Upper lobe of left lung (tissue), 6 donors: ENCODE measurements around the gene AGRN. TPM values are rescaled to one million over a fixed set of nuclear protein-coding genes. Genes with fewer than 3 reads are reported as not detected.
A peak's percentile ranks its signal among the peaks of the same experiment; 100 is the strongest.

Source experiments
- ATAC-seq, 2 donors: fragments of 200-7000 bp; cut with Tn5 transposase; one replicate each; pipeline ENCODE4 v1.9.1; 2022; ENCODE audit warnings: mild to moderate bottlenecking in 2 of 2, moderate library complexity in 2 of 2; ENCODE audit not compliant: low FRiP score in 2 of 2
- DNase-seq, 2 donors: peaks; one replicate each; pipeline ENCODE4 v3.0.0-alpha.2; 2019 to 2020
- H3K27ac ChIP-seq, 4 donors: fragments of 200-600 bp; sonication (generic); one replicate each; pipeline ENCODE4 v1.5.1; 2016 to 2019
- H3K27me3 ChIP-seq, 4 donors: fragments of 200-600 bp; sonication (generic); one replicate each; pipeline ENCODE4 v1.5.1; 2017 to 2019
- H3K36me3 ChIP-seq, 4 donors: fragments of 200-600 bp; sonication (generic); one replicate each; pipeline ENCODE4 v1.5.1; 2016 to 2019
- H3K4me1 ChIP-seq, 4 donors: fragments of 200-600 bp; sonication (generic); one replicate each; pipeline ENCODE4 v1.5.1; 2018 to 2019
- H3K4me3 ChIP-seq, 4 donors: fragments of 200-600 bp; sonication (generic); one replicate each; pipeline ENCODE4 v1.5.1; 2017 to 2019; ENCODE audit warnings: mild to moderate bottlenecking in 2 of 4, moderate library complexity in 1 of 4
- H3K9me3 ChIP-seq, 4 donors: fragments of 200-600 bp; sonication (generic); one replicate each; pipeline ENCODE4 v1.5.1; 2018 to 2019
- EP300 ChIP-seq, 4 donors: sonication (generic); formaldehyde crosslinking; IDR thresholded peaks; one replicate each; pipeline ENCODE4 v1.5.1; 2017; ENCODE audit warnings: antibody characterized with exemption in 4 of 4, control low read depth in 2 of 4
- POLR2A ChIP-seq, 4 donors: fragments of 450-650 bp; IDR thresholded peaks; one replicate each; pipeline ENCODE4 v1.5.1; 2016 to 2017; ENCODE audit warnings: antibody characterized with exemption in 4 of 4, mild to moderate bottlenecking in 2 of 4
- POLR2AphosphoS5 ChIP-seq, 2 donors: sonication (generic); formaldehyde crosslinking; IDR thresholded peaks; one replicate each; pipeline ENCODE4 v1.5.1; 2017; ENCODE audit warnings: antibody characterized with exemption in 2 of 2
- WGBS, 2 donors: methylation state at CpG; one replicate each; pipeline ENCODE4 v1.1.5; 2017 to 2018; 5-methylcytosine and 5-hydroxymethylcytosine counted together
- total RNA-seq, 6 donors: library from RNA; depleted of rRNA in 4 of 6; stranded (reverse); fragments of >200 nt in 4 of 6; gene quantifications; one replicate each; pipeline versions ENCODE4 v1.1.0 to v1.2.1, GENCODE V29; 2016 to 2021
- TF ChIP-seq, protein P1 (sequence below), 6 experiments: fragments of 450-650 bp in 4 of 6; fragments of 200-600 bp in 2 of 6; sonication (generic) in 2 of 6; IDR thresholded peaks; one replicate each; pipeline ENCODE4 v1.5.1; 2016 to 2019; ENCODE audit warnings: antibody characterized with exemption in 6 of 6
- donor health status: DM: no; HTN: no; CAD: no; lungs with moderate emphysema.
- donor health status: DM: no; HTN: yes; CAD: no; lungs with severe emphysema.

Gene AGRN
- total RNA-seq, 6 donors from 2014 or later: 91.0 to 316 (median 157) TPM

DNA sequence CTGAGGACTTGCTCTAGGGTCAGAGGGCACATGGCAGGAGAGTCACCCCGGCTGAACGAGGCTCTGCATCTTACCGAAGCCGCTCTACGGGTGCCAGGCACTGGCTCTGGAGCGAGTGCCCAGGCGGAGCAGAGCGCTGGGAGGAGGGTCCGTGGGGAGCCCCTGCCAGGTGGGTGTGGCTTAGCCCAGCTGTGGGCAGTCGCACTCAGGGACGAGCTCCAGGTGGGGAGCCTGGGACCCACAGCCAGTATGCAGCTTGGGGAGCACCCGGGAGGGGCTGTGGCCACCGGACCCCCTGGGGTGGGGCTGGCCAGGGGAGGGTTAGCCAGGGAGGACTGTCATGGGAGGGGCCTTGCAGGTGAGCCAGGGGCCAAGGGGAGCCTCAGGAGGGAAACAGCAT lies 3.8 kb downstream of the AGRN start:
- Histone ChIP-seq H3K27ac (peak overlapping the region; percentile 8 to 83 (median 77)), H3K4me1 (peaks cover 42 to 80% (median 49%) of the 10 kb centered on the region in 4 donors), H3K36me3 (no peaks in the 10 kb centered on the region), H3K9me3 (no peaks in the 10 kb centered on the region), H3K27me3 (peaks cover 0 to 14% (median 0%) of the 10 kb centered on the region in 4 donors), H3K4me3 (no peak overlapping the region)
- 53 to 69% methylated on average over 4 to 13 of the region's 13 CpGs for WGBS, 2 donors
- TF ChIP-seq POLR2A (IDR thresholded peaks at IDR 0.05) (no peak), POLR2AphosphoS5 (IDR thresholded peaks at IDR 0.05) (no peak), EP300 (IDR thresholded peaks at IDR 0.05) (no peak)
- TF ChIP-seq, protein P1, sequence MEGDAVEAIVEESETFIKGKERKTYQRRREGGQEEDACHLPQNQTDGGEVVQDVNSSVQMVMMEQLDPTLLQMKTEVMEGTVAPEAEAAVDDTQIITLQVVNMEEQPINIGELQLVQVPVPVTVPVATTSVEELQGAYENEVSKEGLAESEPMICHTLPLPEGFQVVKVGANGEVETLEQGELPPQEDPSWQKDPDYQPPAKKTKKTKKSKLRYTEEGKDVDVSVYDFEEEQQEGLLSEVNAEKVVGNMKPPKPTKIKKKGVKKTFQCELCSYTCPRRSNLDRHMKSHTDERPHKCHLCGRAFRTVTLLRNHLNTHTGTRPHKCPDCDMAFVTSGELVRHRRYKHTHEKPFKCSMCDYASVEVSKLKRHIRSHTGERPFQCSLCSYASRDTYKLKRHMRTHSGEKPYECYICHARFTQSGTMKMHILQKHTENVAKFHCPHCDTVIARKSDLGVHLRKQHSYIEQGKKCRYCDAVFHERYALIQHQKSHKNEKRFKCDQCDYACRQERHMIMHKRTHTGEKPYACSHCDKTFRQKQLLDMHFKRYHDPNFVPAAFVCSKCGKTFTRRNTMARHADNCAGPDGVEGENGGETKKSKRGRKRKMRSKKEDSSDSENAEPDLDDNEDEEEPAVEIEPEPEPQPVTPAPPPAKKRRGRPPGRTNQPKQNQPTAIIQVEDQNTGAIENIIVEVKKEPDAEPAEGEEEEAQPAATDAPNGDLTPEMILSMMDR (IDR thresholded peaks at IDR 0.05): no peak
- peak in 1 of 2 donors; percentile 76 for DNase-seq
- ATAC-seq: no peak

GRCh38 chr1:1024149-1024770 lies 4.3 kb downstream of the AGRN start:
- Histone ChIP-seq H3K27me3 (peaks cover 0 to 14% (median 0%) of the 10 kb centered on the region in 4 donors), H3K9me3 (no peaks in the 10 kb centered on the region), H3K27ac (peak overlapping the region; percentile 74 to 83 (median 78)), H3K36me3 (no peaks in the 10 kb centered on the region), H3K4me3 (peak overlapping the region in 2 of 4 donors; percentile 5 to 36), H3K4me1 (peaks cover 37 to 75% (median 45%) of the 10 kb centered on the region in 4 donors)
- 65 to 86% methylated on average over 4 to 9 of the region's 9 CpGs for WGBS, 2 donors
- ATAC-seq: no peak
- TF ChIP-seq, protein P1 (IDR thresholded peaks at IDR 0.05): no peak
- TF ChIP-seq POLR2AphosphoS5 (IDR thresholded peaks at IDR 0.05) (no peak), POLR2A (IDR thresholded peaks at IDR 0.05) (no peak), EP300 (IDR thresholded peaks at IDR 0.05) (no peak)
- peak in 1 of 2 donors; percentile 76 for DNase-seq

DNA sequence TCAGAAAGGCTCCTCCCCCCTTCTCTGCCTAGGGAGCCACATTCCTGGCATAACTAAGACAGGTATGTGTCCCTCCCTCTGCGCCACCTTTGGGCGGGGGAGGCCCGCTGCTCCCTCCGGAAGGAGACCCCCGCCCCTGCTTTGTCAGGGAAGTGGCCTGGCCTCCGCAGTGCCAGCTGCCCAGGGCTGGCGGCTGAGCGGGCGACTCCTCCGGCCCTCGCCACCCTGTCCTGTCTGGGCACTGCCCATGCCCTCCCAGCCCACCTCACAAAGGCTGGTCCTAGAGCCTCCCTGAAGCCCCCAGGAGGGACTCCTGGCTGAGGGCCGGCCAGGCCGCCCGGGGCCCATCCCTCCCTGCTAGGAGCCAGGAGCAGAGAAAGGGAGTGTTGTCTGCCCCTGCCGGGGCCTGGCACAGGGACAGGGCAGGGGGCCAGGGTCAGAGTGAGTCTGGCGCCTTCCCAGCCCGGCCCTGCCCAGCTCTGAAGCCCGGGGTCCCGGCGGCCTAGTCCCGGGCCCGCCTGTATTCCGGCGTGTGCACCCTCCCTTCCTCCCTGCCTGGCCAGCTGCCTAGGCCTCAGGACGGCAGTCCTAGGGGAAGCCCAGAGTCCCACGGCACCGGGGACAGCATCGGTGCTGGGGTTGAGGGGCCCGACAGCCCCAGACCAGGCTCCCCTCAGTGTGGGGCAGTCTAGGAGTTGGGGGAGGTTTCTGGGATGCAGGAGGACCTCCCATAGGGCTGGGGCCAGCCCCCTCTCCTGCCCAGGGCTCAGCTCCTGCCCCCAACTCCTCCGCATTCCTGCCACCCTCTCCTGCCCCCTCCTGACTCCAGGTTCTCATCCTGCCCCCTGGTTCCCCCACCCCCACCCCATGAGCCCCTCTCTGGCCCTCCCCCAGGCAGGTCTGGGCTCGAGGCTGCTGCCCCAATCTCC lies 5.1 kb downstream of the AGRN start:
- Histone ChIP-seq H3K4me1 (peaks cover 37 to 74% (median 45%) of the 10 kb centered on the region in 4 donors), H3K4me3 (peak overlapping the region in 3 of 4 donors; percentile 36 to 45 (median 44))
- peak; percentile 82 to 84 for DNase-seq

DNA sequence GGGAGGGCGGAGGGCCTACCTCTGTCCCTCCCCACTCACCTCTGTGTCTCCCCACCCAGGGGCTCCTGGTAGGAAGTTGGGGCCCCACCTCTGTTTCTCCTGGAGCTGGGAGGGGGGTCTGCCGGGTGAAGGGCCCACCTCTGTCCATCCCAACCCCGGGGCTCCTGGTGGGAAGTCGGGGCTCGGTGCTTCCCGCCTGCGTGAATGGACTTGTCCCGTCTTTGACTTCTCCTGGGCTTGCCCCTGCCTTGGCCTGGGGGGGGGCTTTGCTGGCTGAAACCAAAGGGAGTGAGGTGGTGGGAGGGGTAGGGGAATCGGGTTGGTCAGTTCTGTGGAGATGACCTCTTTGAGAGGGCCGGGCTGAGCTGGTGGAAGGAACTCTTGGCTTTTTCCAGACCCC lies 5.8 kb downstream of the AGRN start:
- TF ChIP-seq EP300 (IDR thresholded peaks at IDR 0.05) (no peak), POLR2A (IDR thresholded peaks at IDR 0.05) (no peak), POLR2AphosphoS5 (IDR thresholded peaks at IDR 0.05) (no peak)
- TF ChIP-seq, protein P1 (IDR thresholded peaks at IDR 0.05): no peak
- Histone ChIP-seq H3K4me1 (peaks cover 32 to 67% (median 40%) of the 10 kb centered on the region in 4 donors), H3K9me3 (no peaks in the 10 kb centered on the region), H3K27me3 (peaks cover 0 to 7% (median 0%) of the 10 kb centered on the region in 4 donors), H3K27ac (peak overlapping the region; percentile 74 to 83 (median 78)), H3K4me3 (peak overlapping the region in 2 of 4 donors; percentile 44 to 45), H3K36me3 (no peaks in the 10 kb centered on the region)
- ATAC-seq (no peak), DNase-seq (peak in 1 of 2 donors; percentile 60)
- WGBS, 2 donors: 76% methylated on average over 9 to 10 of the region's 10 CpGs

More for the DNA sequence above, 5.1 kb downstream of the AGRN start:
- WGBS, 2 donors: 39 to 73% methylated on average over 6 to 30 of the region's 31 CpGs
- H3K36me3 ChIP-seq: no peaks in the 10 kb centered on the region
- peaks cover 0 to 13% (median 0%) of the 10 kb centered on the region in 4 donors for H3K27me3 ChIP-seq
- H3K27ac ChIP-seq: peak overlapping the region; percentile 74 to 83 (median 78)
- no peaks in the 10 kb centered on the region for H3K9me3 ChIP-seq
- peak in 1 of 2 donors; percentile 86 for ATAC-seq
- TF ChIP-seq POLR2A (IDR thresholded peaks at IDR 0.05): peak in 2 of 4 donors; percentile 37 to 69
- TF ChIP-seq, protein P1 (IDR thresholded peaks at IDR 0.05): no peak
